ENCODE data around the gene EML3. TPM values are rescaled to one million over a fixed set of nuclear protein-coding genes. Genes with fewer than 3 reads are reported as not detected.
"Not testable (repeated sequence)": the region's sequence is repeated elsewhere in the genome, so short reads cannot be mapped to it uniquely, and the experiment has no call there.

Gene EML3
- total and polyA plus RNA-seq, 3 donors from 2014 or later = 29.3 to 57.8 (median 39.3) TPM

GRCh38 chr11:62574363-62575071 lies 38.1 kb downstream of the EML3 start:
- H3K4me3 ChIP-seq = peak overlapping the region; percentile 69 to 95
- no peaks in the 10 kb centered on the region for H3K36me3 ChIP-seq (ENCODE audit: low read depth, missing control alignments)
- no peaks in the 10 kb centered on the region for H3K27me3 ChIP-seq
- peaks cover 28% of the 10 kb centered on the region for H3K4me1 ChIP-seq
- no peak for TF ChIP-seq POLR2A (IDR thresholded peaks at IDR 0.05)
- no peak for TF ChIP-seq CTCF (IDR thresholded peaks at IDR 0.05)
- peak overlapping the region; percentile 87 to 95 for H3K27ac ChIP-seq
- H3K9me3 ChIP-seq = no peaks in the 10 kb centered on the region
- 0% methylated on average over 23 to 33 of the region's 33 CpGs for WGBS, 2 donors
- intact Hi-C loops (cut with DNase I; ENCODE audit: low total_unique reads) = no loop called here
- DNase-seq = peak; percentile 58

- H3K27ac ChIP-seq = peak within 1 kb of the TSS; percentile 90 to 95
- WGBS, 2 donors = 0% methylated on average over 41 to 46 of the region's 46 CpGs
- intact Hi-C loops (cut with DNase I; ENCODE audit: low total_unique reads) = no loop called here
- peaks cover 28% of the 10 kb centered on the region for H3K4me1 ChIP-seq
- peak within 1 kb of the TSS; percentile 69 to 95 for H3K4me3 ChIP-seq
- peak; percentile 74 for TF ChIP-seq POLR2A (IDR thresholded peaks at IDR 0.05)
- no peak for TF ChIP-seq CTCF (IDR thresholded peaks at IDR 0.05)
- no peaks in the 10 kb centered on the region for H3K27me3 ChIP-seq
- no peaks in the 10 kb centered on the region for H3K9me3 ChIP-seq
- DNase-seq = peak; percentile 100
- H3K36me3 ChIP-seq (ENCODE audit: low read depth, missing control alignments) = no peaks in the 10 kb centered on the region
These were observed 38.8 kb downstream of the EML3 start, which contains the start of gene EEF1G for GRCh38 chr11:62573592-62574362. TSS of gene EEF1G (minus strand) at chr11:62573891. CDS start at chr11:62573842, 49 bp downstream.

- WGBS, 2 donors = 0 to 1% methylated on average over 33 of the region's 33 CpGs
- peak overlapping the region; percentile 83 to 90 for H3K27ac ChIP-seq
- TF ChIP-seq POLR2A (IDR thresholded peaks at IDR 0.05) (no peak), CTCF (IDR thresholded peaks at IDR 0.05) (no peak)
- no peaks in the 10 kb centered on the region for H3K9me3 ChIP-seq
- peak overlapping the region; percentile 69 to 95 for H3K4me3 ChIP-seq
- intact Hi-C loops (cut with DNase I; ENCODE audit: low total_unique reads) = no loop called here
- H3K4me1 ChIP-seq = peaks cover 28% of the 10 kb centered on the region
- no peaks in the 10 kb centered on the region for H3K36me3 ChIP-seq (ENCODE audit: low read depth, missing control alignments)
- H3K27me3 ChIP-seq = no peaks in the 10 kb centered on the region
- peak; percentile 47 for DNase-seq
These were observed 39.5 kb downstream of the EML3 start for GRCh38 chr11:62573006-62573591.

GRCh38 chr11:62572431-62572830 lies 40.1 kb downstream of the EML3 start:
- Histone ChIP-seq H3K9me3 (no peaks in the 10 kb centered on the region), H3K27me3 (no peaks in the 10 kb centered on the region), H3K4me3 (peak overlapping the region in 1 of 2 donors; percentile 95), H3K36me3 (ENCODE audit: low read depth, missing control alignments) (no peaks in the 10 kb centered on the region), H3K4me1 (peaks cover 28% of the 10 kb centered on the region), H3K27ac (peak overlapping the region in 1 of 2 donors; percentile 83)
- intact Hi-C loops (cut with DNase I; ENCODE audit: low total_unique reads) = no loop called here
- TF ChIP-seq CTCF (IDR thresholded peaks at IDR 0.05) (no peak), POLR2A (IDR thresholded peaks at IDR 0.05) (no peak)
- 59 to 63% methylated on average over 12 of the region's 12 CpGs for WGBS, 2 donors
- DNase-seq = no peak

- 57 to 59% methylated on average over 5 of the region's 5 CpGs for WGBS, 2 donors
- H3K4me3 ChIP-seq; DNase-seq; H3K9me3 ChIP-seq; intact Hi-C loops (cut with DNase I; ENCODE audit: low total_unique reads); H3K36me3 ChIP-seq (ENCODE audit: low read depth, missing control alignments); H3K27ac ChIP-seq; H3K27me3 ChIP-seq: not testable (repeated sequence)
- H3K4me1 ChIP-seq = peaks cover 27% of the 10 kb centered on the region
These were observed 41.1 kb downstream of the EML3 start for GRCh38 chr11:62571493-62571892.

GRCh38 chr11:62570903-62571302 lies 41.7 kb downstream of the EML3 start:
- H3K4me3 ChIP-seq; DNase-seq; H3K27ac ChIP-seq; H3K9me3 ChIP-seq; H3K36me3 ChIP-seq (ENCODE audit: low read depth, missing control alignments); intact Hi-C loops (cut with DNase I; ENCODE audit: low total_unique reads); H3K27me3 ChIP-seq: not testable (repeated sequence)
- 92 to 94% methylated on average over 5 of the region's 5 CpGs for WGBS, 2 donors
- H3K4me1 ChIP-seq = peaks cover 21% of the 10 kb centered on the region

Measured in testis (tissue), 3 donors.